ENCODE measurements around the gene SCN2B. TPM values are rescaled to one million over a fixed set of nuclear protein-coding genes. Genes with fewer than 3 reads are reported as not detected.

SCN2B gene
- polyA plus RNA-seq, 1 of the 3 experiments (the other 2 are of a cell fraction): 0.05 TPM

GRCh38 chr11:118213201-118213600 is 36.8 kb upstream of the SCN2B start:
- H3K27me3 ChIP-seq (ENCODE audit: insufficient read depth): peaks cover 69% of the 10 kb centered on the region

More at GRCh38 chr11:118213201-118213600, 36.8 kb upstream of the SCN2B start:
- Histone ChIP-seq H3K4me2 (no peak overlapping the region), H2AFZ (ENCODE audit: low read depth) (no peak overlapping the region), H3K79me2 (ENCODE audit: insufficient read depth) (no peaks in the 10 kb centered on the region), H3K9ac (no peak overlapping the region), H3K27ac (ENCODE audit: low read depth in 2 of 2, low read length in 1 of 2) (no peak overlapping the region), H3K36me3 (replicated peaks in 1 of 2; ENCODE audit: control insufficient read depth in 1 of 2, insufficient read depth in 2 of 2, low read length in 1 of 2) (no peaks in the 10 kb centered on the region), H3K4me1 (ENCODE audit: control insufficient read depth in 1 of 2, insufficient read depth in 2 of 2, low read depth in 1 of 2, low read length in 1 of 2) (no peaks in the 10 kb centered on the region), H3K4me3 (ENCODE audit: low read depth in 2 of 2, low read length in 1 of 2) (no peak overlapping the region), H3K9me3 (no peaks in the 10 kb centered on the region), H3K9me2 (no peaks in the 10 kb centered on the region), H4K20me1 (ENCODE audit: insufficient read depth) (no peaks in the 10 kb centered on the region), H3F3A (replicated peaks; ENCODE audit: insufficient read depth) (no peaks in the 10 kb centered on the region)
- ChIA-PET POLR2A (no interaction called here), CTCF (interaction anchor here (0.6 to 3.6 kb wide), 4 partner anchors 14 to 42 kb away, joined by 3 to 18 read pairs (median 6); partner anchors contain the start of gene SCN2B)
- no peak for DNase-seq
- TF ChIP-seq FOSL2 (IDR thresholded peaks at IDR 0.05; ENCODE audit: borderline replicate concordance, low read depth) (no peak), IRF3 (IDR thresholded peaks at IDR 0.05; ENCODE audit: low read depth, low read length) (no peak), TCF12 (IDR thresholded peaks at IDR 0.05) (no peak), TAF1 (IDR thresholded peaks at IDR 0.05; ENCODE audit: borderline replicate concordance, low read depth, low read length) (no peak), MXI1 (IDR thresholded peaks at IDR 0.05; ENCODE audit: low read depth, low read length) (no peak), FOXM1 (IDR thresholded peaks at IDR 0.05; ENCODE audit: low read depth) (no peak), RXRA (IDR thresholded peaks at IDR 0.05; ENCODE audit: borderline replicate concordance, low read depth) (no peak), FOXJ3 (CRISPR knock-in tag; IDR thresholded peaks at IDR 0.05) (no peak), CTCF (IDR thresholded peaks at IDR 0.05) (no peak), TEAD4 (IDR thresholded peaks at IDR 0.05; ENCODE audit: borderline replicate concordance, insufficient read depth) (no peak), SIN3A (IDR thresholded peaks at IDR 0.05; ENCODE audit: borderline replicate concordance, low read depth, low read length) (no peak), ELF1 (IDR thresholded peaks at IDR 0.05) (no peak), POLR2AphosphoS5 (IDR thresholded peaks at IDR 0.05; ENCODE audit: low read depth, low read length) (no peak), MEF2A (IDR thresholded peaks at IDR 0.05; ENCODE audit: borderline replicate concordance, low read depth) (no peak), SMC3 (IDR thresholded peaks at IDR 0.05; ENCODE audit: low read depth, low read length) (no peak), PBX3 (IDR thresholded peaks at IDR 0.05) (no peak)
- TF ChIP-seq, protein P1, sequence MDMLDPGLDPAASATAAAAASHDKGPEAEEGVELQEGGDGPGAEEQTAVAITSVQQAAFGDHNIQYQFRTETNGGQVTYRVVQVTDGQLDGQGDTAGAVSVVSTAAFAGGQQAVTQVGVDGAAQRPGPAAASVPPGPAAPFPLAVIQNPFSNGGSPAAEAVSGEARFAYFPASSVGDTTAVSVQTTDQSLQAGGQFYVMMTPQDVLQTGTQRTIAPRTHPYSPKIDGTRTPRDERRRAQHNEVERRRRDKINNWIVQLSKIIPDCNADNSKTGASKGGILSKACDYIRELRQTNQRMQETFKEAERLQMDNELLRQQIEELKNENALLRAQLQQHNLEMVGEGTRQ (IDR thresholded peaks at IDR 0.05; ENCODE audit: borderline replicate concordance, low read depth, low read length): no peak
- TF ChIP-seq, protein P2, sequence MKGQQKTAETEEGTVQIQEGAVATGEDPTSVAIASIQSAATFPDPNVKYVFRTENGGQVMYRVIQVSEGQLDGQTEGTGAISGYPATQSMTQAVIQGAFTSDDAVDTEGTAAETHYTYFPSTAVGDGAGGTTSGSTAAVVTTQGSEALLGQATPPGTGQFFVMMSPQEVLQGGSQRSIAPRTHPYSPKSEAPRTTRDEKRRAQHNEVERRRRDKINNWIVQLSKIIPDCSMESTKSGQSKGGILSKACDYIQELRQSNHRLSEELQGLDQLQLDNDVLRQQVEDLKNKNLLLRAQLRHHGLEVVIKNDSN (IDR thresholded peaks at IDR 0.05; ENCODE audit: borderline replicate concordance, low read depth): no peak
- TF ChIP-seq, protein P3, sequence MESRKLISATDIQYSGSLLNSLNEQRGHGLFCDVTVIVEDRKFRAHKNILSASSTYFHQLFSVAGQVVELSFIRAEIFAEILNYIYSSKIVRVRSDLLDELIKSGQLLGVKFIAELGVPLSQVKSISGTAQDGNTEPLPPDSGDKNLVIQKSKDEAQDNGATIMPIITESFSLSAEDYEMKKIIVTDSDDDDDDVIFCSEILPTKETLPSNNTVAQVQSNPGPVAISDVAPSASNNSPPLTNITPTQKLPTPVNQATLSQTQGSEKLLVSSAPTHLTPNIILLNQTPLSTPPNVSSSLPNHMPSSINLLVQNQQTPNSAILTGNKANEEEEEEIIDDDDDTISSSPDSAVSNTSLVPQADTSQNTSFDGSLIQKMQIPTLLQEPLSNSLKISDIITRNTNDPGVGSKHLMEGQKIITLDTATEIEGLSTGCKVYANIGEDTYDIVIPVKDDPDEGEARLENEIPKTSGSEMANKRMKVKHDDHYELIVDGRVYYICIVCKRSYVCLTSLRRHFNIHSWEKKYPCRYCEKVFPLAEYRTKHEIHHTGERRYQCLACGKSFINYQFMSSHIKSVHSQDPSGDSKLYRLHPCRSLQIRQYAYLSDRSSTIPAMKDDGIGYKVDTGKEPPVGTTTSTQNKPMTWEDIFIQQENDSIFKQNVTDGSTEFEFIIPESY (IDR thresholded peaks at IDR 0.05; ENCODE audit: borderline replicate concordance, low read depth): no peak
- WGBS (ENCODE audit: low lambda C conversion rate): 16% methylated on average over 4 of the region's 4 CpGs

All from SK-N-SH (cell line).